IPS-20b (cell line): ENCODE measurements around the gene DLAT.
"Not testable (repeated sequence)": the region's sequence is repeated elsewhere in the genome, so short reads cannot be mapped to it uniquely, and the experiment has no call there.

Source experiments
- H3K27ac ChIP-seq: one replicate; pipeline ENCODE4 v1.5.1; 2013; ENCODE audit warnings: low read length
- H3K27me3 ChIP-seq: 2 replicates; pipeline ENCODE4 v1.6.1; 2013; ENCODE audit warnings: mild to moderate bottlenecking, low read length, inconsistent platforms; ENCODE audit not compliant: insufficient read depth
- H3K36me3 ChIP-seq: 2 replicates; pipeline ENCODE4 v1.6.1; 2013; ENCODE audit warnings: low read depth, mild to moderate bottlenecking, inconsistent platforms, low read length, moderate library complexity; ENCODE audit not compliant: insufficient read depth
- H3K4me1 ChIP-seq: 2 replicates; pipeline ENCODE4 v1.6.1; 2013; ENCODE audit warnings: mild to moderate bottlenecking, control low read depth, inconsistent platforms, low read length, moderate library complexity; ENCODE audit not compliant: insufficient read depth
- H3K4me3 ChIP-seq: 2 replicates; pipeline ENCODE4 v1.5.1; 2013; ENCODE audit warnings: mild to moderate bottlenecking, low read length, inconsistent platforms
- H3K9ac ChIP-seq: 2 replicates; pipeline ENCODE4 v1.6.1; 2013; ENCODE audit warnings: low read depth, mild to moderate bottlenecking, inconsistent platforms, low read length, moderate library complexity
- H3K9me3 ChIP-seq: 2 replicates; pipeline ENCODE4 v1.6.1; 2013; ENCODE audit warnings: mild to moderate bottlenecking, low read depth, low read length, inconsistent platforms; ENCODE audit not compliant: insufficient read depth

DLAT gene

GRCh38 chr11:112026784-112027410 is 1.7 kb downstream of the DLAT start:
- peaks cover 43% of the 10 kb centered on the region for H3K36me3 ChIP-seq

GRCh38 chr11:112029460-112029859 is 4.3 kb downstream of the DLAT start:
- H3K36me3 ChIP-seq: peaks cover 64% of the 10 kb centered on the region
- no peaks in the 10 kb centered on the region for H3K9me3 ChIP-seq
- H3K4me3 ChIP-seq: no peak overlapping the region
- no peak overlapping the region for H3K9ac ChIP-seq
- no peak overlapping the region for H3K27ac ChIP-seq
- no peaks in the 10 kb centered on the region for H3K4me1 ChIP-seq
- H3K27me3 ChIP-seq: no peaks in the 10 kb centered on the region

More at GRCh38 chr11:112026784-112027410, 1.7 kb downstream of the DLAT start:
- not testable (repeated sequence) for H3K9ac ChIP-seq, H3K27ac ChIP-seq, H3K4me1 ChIP-seq, H3K9me3 ChIP-seq, H3K4me3 ChIP-seq, H3K27me3 ChIP-seq

GRCh38 chr11:112033902-112034301 is 8.7 kb downstream of the DLAT start:
- peaks cover 81% of the 10 kb centered on the region for H3K36me3 ChIP-seq
- no peak overlapping the region for H3K9ac ChIP-seq
- no peaks in the 10 kb centered on the region for H3K9me3 ChIP-seq
- no peaks in the 10 kb centered on the region for H3K27me3 ChIP-seq
- H3K27ac ChIP-seq: no peak overlapping the region
- H3K4me3 ChIP-seq: no peak overlapping the region
- no peaks in the 10 kb centered on the region for H3K4me1 ChIP-seq

GRCh38 chr11:112037527-112037926 is 12.3 kb downstream of the DLAT start:
- Histone ChIP-seq H3K36me3 (peaks cover 81% of the 10 kb centered on the region), H3K9ac (no peak overlapping the region), H3K27me3 (no peaks in the 10 kb centered on the region), H3K4me1 (no peaks in the 10 kb centered on the region), H3K27ac (no peak overlapping the region), H3K4me3 (no peak overlapping the region), H3K9me3 (no peaks in the 10 kb centered on the region)

GRCh38 chr11:112042161-112042960 is 17.2 kb downstream of the DLAT start:
- Histone ChIP-seq H3K4me3 (no peak overlapping the region), H3K36me3 (peaks cover 94% of the 10 kb centered on the region), H3K4me1 (no peaks in the 10 kb centered on the region), H3K27me3 (no peaks in the 10 kb centered on the region), H3K27ac (no peak overlapping the region), H3K9me3 (no peaks in the 10 kb centered on the region), H3K9ac (no peak overlapping the region)

- Histone ChIP-seq H3K4me3 (no peak overlapping the region), H3K9me3 (no peaks in the 10 kb centered on the region), H3K36me3 (peaks cover 92% of the 10 kb centered on the region), H3K4me1 (no peaks in the 10 kb centered on the region), H3K27me3 (no peaks in the 10 kb centered on the region), H3K9ac (no peak overlapping the region), H3K27ac (no peak overlapping the region)
Observed at GRCh38 chr11:112042961-112043304, 17.7 kb downstream of the DLAT start.

GRCh38 chr11:112044961-112045360 is 19.8 kb downstream of the DLAT start:
- H3K4me3 ChIP-seq: no peak overlapping the region
- H3K36me3 ChIP-seq: peaks cover 95% of the 10 kb centered on the region
- H3K27me3 ChIP-seq: no peaks in the 10 kb centered on the region
- no peak overlapping the region for H3K9ac ChIP-seq
- no peaks in the 10 kb centered on the region for H3K9me3 ChIP-seq
- H3K27ac ChIP-seq: no peak overlapping the region
- no peaks in the 10 kb centered on the region for H3K4me1 ChIP-seq

GRCh38 chr11:112046647-112047046 is 21.4 kb downstream of the DLAT start:
- H3K4me1 ChIP-seq, H3K27me3 ChIP-seq, H3K9ac ChIP-seq, H3K27ac ChIP-seq, H3K9me3 ChIP-seq, H3K4me3 ChIP-seq: not testable (repeated sequence)
- H3K36me3 ChIP-seq: peaks cover 95% of the 10 kb centered on the region

- not testable (repeated sequence) for H3K4me3 ChIP-seq, H3K9me3 ChIP-seq, H3K27ac ChIP-seq, H3K4me1 ChIP-seq, H3K9ac ChIP-seq, H3K27me3 ChIP-seq
- H3K36me3 ChIP-seq: peaks cover 93% of the 10 kb centered on the region
Observed at GRCh38 chr11:112048256-112048655, 23.0 kb downstream of the DLAT start.

- H3K9ac ChIP-seq: no peak overlapping the region
- H3K27ac ChIP-seq: no peak overlapping the region
- H3K36me3 ChIP-seq: peaks cover 92% of the 10 kb centered on the region
- no peaks in the 10 kb centered on the region for H3K27me3 ChIP-seq
- H3K4me1 ChIP-seq: no peaks in the 10 kb centered on the region
- no peaks in the 10 kb centered on the region for H3K9me3 ChIP-seq
- no peak overlapping the region for H3K4me3 ChIP-seq
Observed at GRCh38 chr11:112049777-112050176, 24.6 kb downstream of the DLAT start.

GRCh38 chr11:112050721-112051120 is 25.5 kb downstream of the DLAT start:
- Histone ChIP-seq H3K4me3 (no peak overlapping the region), H3K9me3 (no peaks in the 10 kb centered on the region), H3K4me1 (no peaks in the 10 kb centered on the region), H3K36me3 (peaks cover 85% of the 10 kb centered on the region), H3K9ac (no peak overlapping the region), H3K27ac (no peak overlapping the region), H3K27me3 (no peaks in the 10 kb centered on the region)

GRCh38 chr11:112051768-112052167 is 26.6 kb downstream of the DLAT start:
- no peaks in the 10 kb centered on the region for H3K4me1 ChIP-seq
- no peak overlapping the region for H3K4me3 ChIP-seq
- no peak overlapping the region for H3K9ac ChIP-seq
- no peaks in the 10 kb centered on the region for H3K9me3 ChIP-seq
- H3K36me3 ChIP-seq: peaks cover 85% of the 10 kb centered on the region
- no peaks in the 10 kb centered on the region for H3K27me3 ChIP-seq
- no peak overlapping the region for H3K27ac ChIP-seq
